Measurements from ENCODE around the gene PPP2R1B. TPM values are rescaled to one million over a fixed set of nuclear protein-coding genes. Genes with fewer than 3 reads are reported as not detected.
A peak's percentile ranks its signal among the peaks of the same experiment; 100 is the strongest.

PPP2R1B gene
- polyA plus RNA-seq, 2 of the 4 experiments (the other 2 are of a cell fraction): 18.6 to 24.7 TPM

GRCh38 chr11:111720801-111721494 lies 45.2 kb downstream of the PPP2R1B start (continued):
- TF ChIP-seq ATOH8 (CRISPR knock-in tag; IDR thresholded peaks at IDR 0.05; ENCODE audit: low read depth): no peak
- no peak for TF ChIP-seq ZNF302 (CRISPR knock-in tag; IDR thresholded peaks at IDR 0.05)
- TF ChIP-seq MAZ (IDR thresholded peaks at IDR 0.05; ENCODE audit: borderline replicate concordance, low read depth, low read length): no peak

- FAIRE-seq (no peak), ATAC-seq (no peak), DNase-seq (ENCODE audit: low read depth in 1 of 2, low spot score in 1 of 2) (no peak)
- no peaks in the 10 kb centered on the region for H3K9me3 ChIP-seq
- CTCF ChIA-PET: interaction anchor here (1.3 to 1.7 kb wide), 2 partner anchors 58 to 115 kb away, joined by 3 to 4 read pairs; no protein-coding TSS in a partner anchor
- 0 out of 6 replicates have a peak overlapping the region, but pooled peaks of 1 of the 2 experiments have one; percentile 15 for H3K27ac ChIP-seq
- POLR2A ChIA-PET: no interaction called here
- WGBS (ENCODE audit: missing lambda C conversion rate): 91% methylated on average over 2 of the region's 2 CpGs
- no peak overlapping the region for H3K4me3 ChIP-seq
- peaks cover 18% of the 10 kb centered on the region for H3K4me1 ChIP-seq
- TF ChIP-seq BCL3 (IDR thresholded peaks at IDR 0.05) (no peak), MAFK (IDR thresholded peaks at IDR 0.05; ENCODE audit: partially characterized antibody) (peak; percentile 34)
- peak overlapping the region; percentile 59; the same call in 2 of the 3 replicates for H3K4me2 ChIP-seq
Measured at GRCh38 chr11:111719379-111719778, 46.8 kb downstream of the PPP2R1B start.

GRCh38 chr11:111718859-111719258 lies 47.3 kb downstream of the PPP2R1B start:
- no peak overlapping the region for H3K4me3 ChIP-seq
- H3K27ac ChIP-seq: peak overlapping the region; percentile 55 to 84; a peak in 5 of 6 replicates
- ATAC-seq: peak; percentile 19 to 37; a peak in 3 of 6 replicates
- peak overlapping the region; percentile 59 for H3K4me2 ChIP-seq
- DNase-seq (ENCODE audit: low read depth in 1 of 2, low spot score in 1 of 2): no peak
- ChIA-PET CTCF (interaction anchor here (1.7 kb wide), 1 partner anchor 115 kb away, joined by 4 read pairs; no protein-coding TSS in a partner anchor), POLR2A (no interaction called here)
- WGBS (ENCODE audit: missing lambda C conversion rate): 95% methylated on average over 3 of the region's 5 CpGs
- peaks cover 18% of the 10 kb centered on the region for H3K4me1 ChIP-seq
- no peak for TF ChIP-seq FOSL2 (IDR thresholded peaks at IDR 0.05)
- no peak for TF ChIP-seq FOSL2 (CRISPR knock-in tag; IDR thresholded peaks at IDR 0.05)
- TF ChIP-seq NR3C1 (IDR thresholded peaks at IDR 0.05): no peak
- TF ChIP-seq RNF2 (IDR thresholded peaks at IDR 0.05; ENCODE audit: borderline replicate concordance, low read depth): no peak
- TF ChIP-seq USF2 (IDR thresholded peaks at IDR 0.05): no peak
- TF ChIP-seq CHD2 (IDR thresholded peaks at IDR 0.05; ENCODE audit: low read length, partially characterized antibody): no peak
- TF ChIP-seq RARB (CRISPR knock-in tag; IDR thresholded peaks at IDR 0.05): no peak
- no peak for TF ChIP-seq HOXB5 (CRISPR knock-in tag; IDR thresholded peaks at IDR 0.05)
- no peak for TF ChIP-seq HOXA7 (CRISPR knock-in tag; IDR thresholded peaks at IDR 0.05)
- no peak for TF ChIP-seq MYC (IDR thresholded peaks at IDR 0.05; ENCODE audit: borderline replicate concordance, low read length)
- TF ChIP-seq CBX2 (IDR thresholded peaks at IDR 0.05; ENCODE audit: borderline replicate concordance, low read depth): no peak
- no peak for TF ChIP-seq ELK1 (IDR thresholded peaks at IDR 0.05; ENCODE audit: low read depth, low read length)
- FAIRE-seq: no peak
- H3K9me3 ChIP-seq: no peaks in the 10 kb centered on the region

All from A549 (cell line).